HG03521 (cell line): Measurements from ENCODE around the gene CDKN2AIP.

Experiments used
- ATAC-seq: cut with Tn5 transposase; IDR thresholded peaks from one replicate; pipeline ENCODE4 v1.9.1; 2021; ENCODE audit warnings: mild to moderate bottlenecking, moderate library complexity; ENCODE audit not compliant: unreplicated experiment

The CDKN2AIP gene, protein sequence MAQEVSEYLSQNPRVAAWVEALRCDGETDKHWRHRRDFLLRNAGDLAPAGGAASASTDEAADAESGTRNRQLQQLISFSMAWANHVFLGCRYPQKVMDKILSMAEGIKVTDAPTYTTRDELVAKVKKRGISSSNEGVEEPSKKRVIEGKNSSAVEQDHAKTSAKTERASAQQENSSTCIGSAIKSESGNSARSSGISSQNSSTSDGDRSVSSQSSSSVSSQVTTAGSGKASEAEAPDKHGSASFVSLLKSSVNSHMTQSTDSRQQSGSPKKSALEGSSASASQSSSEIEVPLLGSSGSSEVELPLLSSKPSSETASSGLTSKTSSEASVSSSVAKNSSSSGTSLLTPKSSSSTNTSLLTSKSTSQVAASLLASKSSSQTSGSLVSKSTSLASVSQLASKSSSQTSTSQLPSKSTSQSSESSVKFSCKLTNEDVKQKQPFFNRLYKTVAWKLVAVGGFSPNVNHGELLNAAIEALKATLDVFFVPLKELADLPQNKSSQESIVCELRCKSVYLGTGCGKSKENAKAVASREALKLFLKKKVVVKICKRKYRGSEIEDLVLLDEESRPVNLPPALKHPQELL

DNA sequence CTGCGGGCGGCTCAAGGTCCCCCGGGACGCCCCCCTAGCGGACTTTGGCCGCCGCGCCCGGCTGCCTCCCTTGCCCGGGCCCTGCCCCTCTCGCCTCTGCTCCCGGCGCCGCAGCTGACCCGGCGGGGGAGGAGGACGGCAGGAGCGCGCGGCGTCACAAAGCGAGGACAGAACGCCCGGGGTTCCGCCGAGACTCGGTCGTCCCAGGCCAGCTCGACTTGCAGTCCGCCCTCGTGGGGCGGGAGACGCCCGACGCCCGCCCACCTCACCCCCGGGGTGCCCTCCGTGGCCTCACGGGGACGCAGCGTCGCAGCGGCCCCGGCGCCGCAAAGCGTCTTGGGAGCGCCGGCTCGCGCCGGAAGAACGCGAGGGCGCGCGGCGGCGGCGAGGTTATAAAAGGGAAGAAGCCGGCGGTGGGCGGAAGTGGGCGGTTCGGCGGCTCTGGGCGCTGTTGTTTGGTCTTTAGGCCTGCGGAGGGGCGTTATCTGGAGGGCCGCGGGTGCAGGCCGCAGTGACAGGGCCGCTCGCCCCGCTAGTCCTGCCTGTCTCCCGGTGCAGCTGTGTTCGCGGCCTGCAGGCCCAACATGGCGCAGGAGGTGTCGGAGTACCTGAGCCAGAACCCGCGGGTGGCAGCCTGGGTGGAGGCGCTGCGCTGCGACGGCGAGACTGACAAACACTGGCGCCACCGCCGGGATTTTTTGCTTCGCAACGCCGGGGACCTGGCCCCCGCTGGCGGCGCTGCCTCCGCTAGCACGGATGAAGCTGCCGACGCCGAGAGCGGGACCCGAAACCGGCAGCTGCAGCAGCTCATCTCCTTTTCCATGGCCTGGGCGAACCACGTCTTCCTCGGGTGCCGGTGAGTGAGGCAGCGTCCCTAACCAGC is at the start of gene CDKN2AIP:
TSS of gene CDKN2AIP (plus strand) at position 423 of the 883 bp plus-strand sequence. CDS start at position 585, 162 bp downstream.
- peak; percentile 84 for ATAC-seq

DNA sequence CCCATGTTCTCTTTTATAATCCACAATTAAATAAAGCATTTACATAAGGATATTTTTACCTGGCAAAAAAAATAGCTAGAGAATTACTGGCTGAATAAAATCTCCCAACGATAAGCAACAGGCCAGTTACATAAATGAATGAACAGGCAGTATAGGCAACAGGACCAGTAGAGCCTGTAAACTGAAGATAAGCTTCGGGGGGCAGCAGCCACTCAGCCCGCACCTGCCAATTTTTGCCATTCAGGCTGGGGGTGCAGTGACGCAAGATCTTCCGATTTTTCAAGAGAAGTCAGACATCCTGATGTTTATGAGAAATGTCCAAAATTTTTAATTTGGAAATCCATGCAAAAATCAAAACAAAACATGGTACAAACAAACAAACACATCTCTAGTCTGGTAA is 49.0 kb upstream of the CDKN2AIP start:
- ATAC-seq, result no peak

DNA sequence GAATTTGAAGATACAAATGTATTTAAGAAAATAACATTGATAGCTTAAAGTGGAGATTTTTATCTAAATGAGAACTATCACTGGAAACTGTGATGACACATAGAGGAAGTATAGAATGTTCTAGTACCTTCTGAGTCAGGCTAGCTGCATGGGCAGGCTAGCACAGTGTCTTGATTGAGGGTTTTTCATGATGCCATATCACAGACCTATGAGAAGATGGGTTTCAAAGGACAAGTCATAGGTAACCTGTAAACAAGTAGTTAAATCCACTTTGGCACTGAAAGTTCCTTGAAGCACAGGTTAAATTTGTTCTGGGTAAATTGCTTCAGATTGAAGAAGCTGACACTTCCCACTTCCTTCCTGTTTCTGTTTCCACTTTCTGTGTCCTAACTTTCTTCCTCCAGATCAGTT is 48.2 kb upstream of the CDKN2AIP start:
- no peak for ATAC-seq

DNA sequence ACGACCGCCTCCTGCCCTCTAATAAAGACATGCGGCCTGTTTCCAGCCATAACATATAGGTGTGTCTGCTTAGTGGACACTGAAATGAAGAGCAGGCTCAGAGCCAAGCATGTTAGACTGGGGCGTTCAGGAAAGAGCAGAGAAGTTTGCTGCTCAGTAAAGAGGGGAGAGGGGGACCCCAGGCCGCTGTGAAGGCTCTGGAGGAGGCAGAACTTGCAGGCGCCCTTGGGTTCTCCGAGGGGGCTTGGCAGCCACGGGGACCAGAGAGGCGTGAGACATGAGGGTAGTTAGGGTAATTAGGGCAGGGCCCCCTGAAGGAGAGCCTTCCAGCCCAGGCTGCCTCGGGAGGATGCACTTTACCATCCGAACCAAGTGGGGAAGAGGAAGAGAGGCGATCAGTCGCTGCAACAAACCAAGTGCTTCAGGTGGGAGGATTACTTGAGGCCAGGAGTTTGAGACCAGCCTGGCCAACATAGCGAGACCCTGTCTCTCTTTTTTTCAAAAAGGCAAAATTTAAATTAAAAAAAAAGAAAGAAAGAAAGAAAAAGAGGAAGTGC is 46.6 kb upstream of the CDKN2AIP start:
- no peak for ATAC-seq

DNA sequence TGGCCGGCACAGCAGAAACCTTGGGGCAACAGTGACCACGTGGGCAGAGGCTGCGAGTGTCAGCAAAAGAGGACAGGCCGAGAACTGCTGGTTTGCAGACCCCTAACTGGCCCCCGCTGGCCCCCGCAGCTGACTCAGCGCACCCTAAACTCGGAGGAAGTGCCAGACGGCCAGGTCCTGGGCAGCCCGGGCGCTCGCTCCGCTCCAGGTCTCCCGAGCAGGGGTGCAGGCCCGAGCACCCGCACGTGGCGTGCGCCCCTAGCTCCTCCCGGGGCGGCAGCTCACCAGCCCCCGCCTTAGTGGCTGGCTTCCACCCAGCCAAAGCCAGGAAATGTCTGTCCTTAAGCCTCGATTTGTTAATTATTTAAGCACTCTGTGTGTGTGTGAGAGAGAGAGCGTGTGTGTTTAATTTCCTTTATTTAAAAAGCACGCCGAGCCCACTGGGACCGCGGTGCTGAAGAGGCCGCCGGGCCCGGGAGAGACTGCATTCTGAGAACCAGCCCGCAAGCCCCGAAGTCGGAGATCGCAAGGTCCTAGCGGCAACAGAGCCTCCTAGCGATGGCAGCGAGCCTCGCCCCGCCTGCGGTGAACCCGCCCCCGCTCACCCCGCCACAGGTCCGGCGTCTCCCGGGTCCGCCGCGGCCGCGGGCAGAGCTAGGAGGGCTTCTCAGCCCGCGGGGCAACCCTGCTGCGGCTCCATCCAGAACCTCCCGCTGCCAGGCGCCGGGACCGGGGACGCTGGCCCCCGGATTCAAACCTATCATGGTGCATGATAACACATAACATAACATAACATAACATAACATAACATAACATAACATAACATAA is 45.9 kb upstream of the CDKN2AIP start:
- peak; percentile 81 for ATAC-seq

DNA sequence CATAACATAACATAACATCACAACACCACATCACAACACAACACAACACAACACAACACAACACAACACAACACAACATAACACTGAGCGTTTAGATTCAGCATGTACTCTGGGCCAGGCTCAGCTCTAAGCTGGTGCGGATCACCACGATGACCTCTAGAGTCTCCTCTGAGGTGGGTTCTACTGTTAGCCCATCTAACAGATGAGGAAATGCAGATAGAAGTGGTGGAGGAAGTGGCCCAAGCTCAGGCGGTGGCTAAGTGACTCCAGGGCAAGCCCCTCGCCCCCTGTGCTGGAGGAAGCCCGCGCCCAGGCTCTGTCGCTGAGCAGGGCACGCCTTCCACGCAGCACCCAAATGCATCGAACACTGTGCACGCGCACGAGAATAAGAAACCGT is 45.3 kb upstream of the CDKN2AIP start:
- ATAC-seq, result peak; percentile 7

DNA sequence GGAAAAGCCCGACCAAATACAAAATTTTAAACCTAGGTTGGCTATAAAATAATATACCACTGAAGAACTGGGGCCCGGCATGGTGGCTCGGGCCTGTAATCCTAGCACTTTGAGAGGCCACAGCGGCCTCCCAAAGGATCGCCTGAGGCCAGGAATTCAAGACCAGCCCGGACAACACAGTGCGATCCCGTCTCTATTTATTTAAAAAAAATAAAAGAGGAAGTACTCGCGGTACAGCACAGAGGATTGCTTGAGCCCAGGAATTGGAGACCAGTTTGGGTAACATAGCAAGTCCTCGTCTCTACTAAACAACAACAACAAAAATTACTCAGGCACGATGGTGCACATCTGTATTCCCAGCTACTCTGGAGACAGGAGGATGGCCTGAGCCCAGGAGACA is 44.8 kb upstream of the CDKN2AIP start:
- ATAC-seq, result no peak

DNA sequence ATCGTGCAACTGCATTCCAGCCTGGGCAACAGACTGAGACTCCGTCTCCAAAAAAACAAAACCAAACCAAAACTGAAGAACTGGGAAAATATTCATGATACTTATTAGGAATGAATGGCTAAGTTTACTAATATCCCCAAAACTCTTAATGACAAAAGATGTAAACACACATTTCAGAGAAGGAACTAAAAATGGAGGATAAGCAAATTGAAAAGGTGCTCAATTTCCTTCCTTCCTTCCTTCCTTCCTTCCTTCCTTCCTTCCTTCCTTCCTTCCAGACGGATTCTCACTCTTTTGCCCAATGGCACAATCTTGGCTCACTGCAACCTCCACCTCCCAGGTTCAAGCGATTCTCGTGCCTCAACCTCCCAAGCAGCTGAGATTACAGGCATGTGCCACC is 44.4 kb upstream of the CDKN2AIP start:
- ATAC-seq, result no peak

DNA sequence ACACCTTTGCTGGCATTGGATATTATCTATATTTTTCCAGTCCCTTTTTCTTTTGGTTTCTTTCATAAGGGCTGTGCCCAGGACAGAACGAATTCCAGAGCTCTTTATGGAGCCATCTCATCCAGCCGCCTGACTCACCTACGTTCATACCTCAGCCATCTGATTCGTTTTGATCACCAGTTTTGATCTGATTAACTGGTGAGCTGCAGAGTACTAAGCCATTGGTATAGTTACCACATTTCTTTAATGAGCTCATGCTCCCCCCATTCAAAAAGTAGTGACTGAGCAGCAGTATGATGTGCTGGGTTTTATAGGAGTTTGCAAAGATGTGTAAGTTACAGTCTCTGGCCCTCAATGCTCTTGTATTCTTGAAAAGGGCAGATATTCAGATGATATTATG is 43.0 kb upstream of the CDKN2AIP start:
- no peak for ATAC-seq

DNA sequence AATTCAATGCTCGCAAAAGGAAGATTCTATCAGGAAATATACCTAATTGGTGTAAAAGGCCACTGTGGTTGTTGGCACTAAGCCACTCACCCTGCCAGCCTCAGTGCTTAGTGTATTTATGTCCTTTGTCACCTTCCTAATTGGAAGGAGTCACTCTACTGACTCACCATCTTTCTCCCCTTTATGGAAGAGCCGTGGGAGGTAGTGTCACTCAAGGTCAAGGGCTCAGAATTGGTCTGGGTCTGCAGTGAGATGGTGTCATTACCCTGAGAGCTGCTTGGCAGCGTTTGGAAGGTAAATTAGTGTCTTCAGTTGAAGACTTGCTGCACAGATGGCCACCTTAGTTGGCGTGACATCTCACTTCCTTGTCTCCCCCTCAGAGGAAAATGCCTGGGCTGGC is 41.7 kb upstream of the CDKN2AIP start:
- ATAC-seq, result no peak

DNA sequence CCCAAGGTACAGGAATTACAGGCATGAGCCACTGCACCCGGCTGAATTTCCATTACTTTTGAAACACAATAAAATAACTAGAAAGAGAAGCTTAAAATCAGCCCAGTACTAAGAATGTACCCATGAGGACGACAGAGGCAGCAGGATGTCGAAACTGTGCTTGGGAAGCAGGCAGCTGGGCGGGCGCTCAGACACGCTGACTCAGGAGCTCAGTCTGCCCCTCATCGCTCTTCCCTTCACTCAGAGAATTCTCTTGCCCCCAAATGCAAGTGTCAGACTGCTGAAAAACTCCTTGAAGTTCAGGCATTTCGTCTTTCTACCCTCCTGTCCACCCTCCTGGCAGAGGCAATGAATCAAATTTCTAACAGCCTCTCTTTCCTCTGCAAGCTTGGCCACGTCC is 41.0 kb upstream of the CDKN2AIP start:
- no peak for ATAC-seq

DNA sequence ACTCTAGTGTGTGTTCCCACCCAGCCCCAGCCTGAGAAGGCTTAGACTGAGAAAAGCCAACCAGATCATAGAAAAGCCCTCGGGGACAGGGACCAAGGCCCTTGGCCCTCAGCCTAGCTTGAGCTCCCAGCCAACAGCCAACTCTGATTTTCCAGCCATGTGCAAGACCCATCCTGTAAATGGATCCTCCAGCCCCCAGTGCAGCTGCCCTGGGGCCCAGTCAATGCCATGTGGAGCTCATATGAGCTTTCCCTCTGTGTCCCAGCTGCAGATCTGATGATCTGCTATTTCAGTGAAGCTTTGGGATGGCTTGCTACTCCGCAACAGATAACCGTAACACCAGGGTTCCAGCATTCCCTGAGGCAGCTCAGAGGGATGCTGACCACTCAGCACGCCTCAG is 40.5 kb upstream of the CDKN2AIP start:
- ATAC-seq, result no peak

DNA sequence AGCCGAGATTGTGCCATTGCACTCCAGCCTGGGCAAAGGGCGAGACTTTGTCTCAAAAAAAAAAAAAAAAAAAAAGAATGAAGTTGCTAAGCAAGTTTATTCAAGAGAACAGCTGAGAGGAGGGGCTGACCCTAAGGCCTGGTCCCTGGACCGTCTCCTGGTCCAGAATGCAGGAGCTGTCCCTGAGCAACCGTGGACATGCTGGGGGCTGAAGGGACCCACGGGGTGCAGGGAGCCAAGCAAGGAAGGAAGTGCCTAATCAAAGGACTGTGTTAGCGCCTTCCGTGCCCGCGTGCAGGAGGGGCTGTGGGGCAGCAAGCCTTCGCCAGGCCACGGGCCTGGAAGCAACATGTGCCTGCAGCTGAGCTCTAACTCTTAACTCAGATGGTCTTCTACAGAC is 39.1 kb upstream of the CDKN2AIP start:
- ATAC-seq, result no peak

DNA sequence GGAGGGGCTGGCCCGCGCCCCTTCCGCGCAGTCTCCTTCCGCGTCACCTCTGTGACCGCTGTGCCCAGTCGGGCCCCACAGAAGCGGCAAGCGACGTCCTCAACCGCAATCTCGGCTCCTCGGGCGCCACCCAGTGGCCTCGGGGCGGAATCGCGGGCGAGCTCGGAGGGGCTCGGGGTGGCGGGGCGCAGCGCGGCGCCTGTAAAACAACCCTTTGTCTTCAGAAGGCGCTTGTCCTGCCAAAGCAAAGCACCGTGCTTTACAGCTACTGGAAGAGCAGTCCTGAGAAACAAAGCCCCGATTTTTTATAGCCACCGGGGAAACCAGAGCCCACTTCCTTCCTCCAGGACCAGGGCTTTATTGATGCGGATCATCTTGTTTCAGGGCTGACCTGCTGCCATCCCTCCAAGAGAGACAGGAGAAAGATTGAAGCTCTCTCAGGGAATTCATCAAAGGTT is 37.3 kb upstream of the CDKN2AIP start:
- ATAC-seq, result peak; percentile 98

DNA sequence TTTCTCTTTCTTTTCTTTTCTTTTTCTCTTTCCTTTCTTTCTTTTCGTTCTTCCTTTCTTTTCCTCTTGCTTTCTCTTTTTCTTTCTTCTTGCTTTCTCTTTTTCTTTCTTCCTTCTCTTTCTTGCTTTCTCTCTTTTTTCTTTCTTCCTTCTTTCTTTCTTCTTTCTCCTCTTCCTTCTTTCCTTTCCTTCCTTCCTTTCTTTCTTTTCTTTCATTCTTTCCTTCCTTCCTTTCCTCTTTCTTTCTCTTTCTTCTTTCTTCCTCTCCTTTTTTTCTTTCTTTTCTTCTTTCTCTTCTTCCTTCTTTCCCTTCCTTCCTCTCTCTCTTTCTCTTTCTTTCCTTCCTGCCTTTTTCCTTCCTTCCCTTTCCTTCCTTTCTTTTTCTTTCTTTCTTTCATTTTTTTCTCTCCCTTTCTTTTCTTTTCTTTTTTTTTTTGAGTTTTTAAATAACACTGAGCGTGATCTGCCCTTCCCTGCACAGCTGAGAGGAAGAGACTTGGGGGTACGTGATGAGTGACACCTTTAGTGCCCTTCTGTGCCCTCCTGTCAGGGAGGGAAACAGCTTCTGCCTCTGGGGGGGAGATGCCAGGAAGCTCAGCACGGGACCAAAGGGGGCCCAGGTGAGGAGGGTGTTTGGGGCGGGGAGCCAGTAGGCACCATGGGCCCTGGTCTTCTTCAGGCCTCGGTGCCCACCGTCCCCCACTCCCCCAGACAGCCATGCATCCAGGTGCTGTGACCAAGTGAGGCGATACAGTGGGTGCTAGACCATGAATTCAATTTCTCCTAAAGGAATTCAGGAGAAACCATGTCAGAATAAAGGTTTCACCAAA is 36.6 kb upstream of the CDKN2AIP start:
- ATAC-seq, result no peak

DNA sequence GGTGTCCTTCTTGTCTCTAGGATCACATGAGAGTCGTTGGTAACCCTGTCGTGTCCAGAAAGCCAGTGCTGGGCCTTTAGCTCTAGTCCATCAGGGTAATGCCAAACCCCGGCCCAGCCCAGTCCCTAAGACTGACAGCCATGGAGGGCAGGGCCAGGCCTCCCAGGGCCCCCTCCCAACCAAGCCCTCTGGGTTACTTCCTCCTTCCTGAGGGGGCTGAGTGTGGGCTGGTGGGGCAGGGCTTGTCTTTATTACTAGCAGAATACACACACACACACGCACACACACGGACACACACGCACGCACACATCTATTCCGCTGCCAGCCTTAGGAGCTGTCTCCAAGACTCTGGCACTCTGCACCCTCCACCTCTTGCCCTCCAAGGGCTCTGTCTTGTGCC is 35.6 kb upstream of the CDKN2AIP start:
- no peak for ATAC-seq

DNA sequence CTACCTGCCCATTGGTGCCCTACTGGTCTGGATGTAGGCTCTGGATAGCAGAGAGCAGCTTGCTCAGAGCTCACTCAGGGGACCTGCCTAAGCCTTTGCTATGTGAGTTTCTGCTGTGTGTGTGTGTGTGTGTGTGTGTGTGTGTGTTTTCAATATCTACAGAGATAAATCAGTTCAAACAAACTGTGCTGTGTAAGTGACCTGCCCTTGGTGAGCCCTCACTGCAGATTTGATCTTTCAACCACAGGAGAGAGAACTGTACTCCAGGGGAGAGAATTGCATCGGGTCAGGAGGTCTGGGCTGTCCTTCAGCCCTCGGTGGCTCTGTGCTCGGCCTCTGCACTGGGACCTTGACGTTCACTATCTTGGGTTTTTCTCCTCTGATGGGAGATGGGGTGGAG is 35.0 kb upstream of the CDKN2AIP start:
- ATAC-seq, result no peak

DNA sequence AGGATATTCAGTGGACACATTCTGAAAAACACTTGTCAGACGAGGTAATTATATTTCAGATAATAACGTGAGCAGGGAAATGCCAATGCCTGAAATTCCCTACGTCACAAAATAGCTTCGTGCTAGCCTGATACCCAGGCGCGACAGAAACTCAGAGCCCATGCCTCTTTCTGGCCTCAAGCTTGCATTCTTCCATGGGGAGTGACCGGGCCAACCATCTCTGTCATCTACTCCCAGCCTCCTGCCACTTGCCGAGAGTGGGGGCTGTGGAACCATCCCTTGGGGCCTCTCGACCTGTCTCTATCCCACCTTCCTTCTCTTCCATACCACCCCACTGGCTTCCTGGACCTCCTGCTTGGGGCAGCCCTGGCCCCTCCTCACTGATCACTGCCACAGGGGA is 34.5 kb upstream of the CDKN2AIP start:
- ATAC-seq, result no peak

DNA sequence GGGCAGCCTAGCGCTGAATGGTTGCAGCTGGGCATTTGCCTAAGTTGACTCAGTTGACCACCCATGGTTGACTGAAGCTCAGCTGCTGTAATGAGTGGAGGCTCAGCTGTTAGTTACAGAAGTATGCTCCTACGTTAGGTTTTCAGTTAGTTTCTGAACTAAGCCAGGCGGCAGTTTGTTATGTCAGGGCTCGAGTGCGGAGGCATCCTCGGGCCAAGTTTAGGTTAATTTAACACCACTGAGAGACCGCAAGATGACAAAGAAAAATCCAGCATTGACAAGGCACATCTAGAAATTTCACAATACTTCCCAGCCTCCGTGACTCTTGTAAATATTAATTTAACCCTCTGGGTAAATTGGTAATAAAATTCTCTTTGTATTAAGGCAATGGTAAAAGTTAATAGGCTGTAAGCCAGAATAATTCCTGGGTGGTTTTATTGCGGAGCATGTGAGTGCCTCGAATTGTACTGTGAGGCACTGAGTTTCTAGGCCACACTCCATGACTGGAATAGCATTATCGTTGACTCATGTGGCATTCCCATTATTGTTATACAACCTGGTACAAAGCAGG is 33.1 kb upstream of the CDKN2AIP start:
- no peak for ATAC-seq
